Loucy (cell line): Measurements from ENCODE around the gene TRMO.

ENCODE experiments used
- H2AFZ ChIP-seq: fragments of 200-600 bp; sonication (generic); 2 replicates; pipeline ENCODE4 v1.6.0; 2016; ENCODE audit warnings: antibody characterized with exemption, mild to moderate bottlenecking, low read length, moderate library complexity
- H3F3A ChIP-seq: fragments of 200-600 bp; 2 replicates; pipeline ENCODE4 v1.6.0; 2016; ENCODE audit warnings: antibody characterized with exemption, low read depth, mild to moderate bottlenecking
- H3K27me3 ChIP-seq: fragments of 200-600 bp; sonication (generic); 2 replicates; pipeline ENCODE4 v1.6.1; 2014; ENCODE audit warnings: low read length, mild to moderate bottlenecking; ENCODE audit not compliant: insufficient read depth, poor library complexity, severe bottlenecking
- H3K36me3 ChIP-seq: fragments of 200-600 bp; sonication (generic); 2 replicates; pipeline ENCODE4 v1.6.1; 2016; ENCODE audit warnings: low read length; ENCODE audit not compliant: insufficient read depth
- H3K4me1 ChIP-seq: fragments of 200-600 bp; sonication (generic); 2 replicates; pipeline ENCODE4 v1.5.1; 2014; ENCODE audit warnings: low read length, mild to moderate bottlenecking; ENCODE audit not compliant: insufficient read depth, poor library complexity, severe bottlenecking
- H3K4me2 ChIP-seq: fragments of 200-600 bp; sonication (generic); 2 replicates; pipeline ENCODE4 v1.6.0; 2014; ENCODE audit warnings: antibody characterized with exemption, low read length, low read depth, mild to moderate bottlenecking; ENCODE audit not compliant: poor library complexity, severe bottlenecking
- H3K4me3 ChIP-seq: fragments of 200-600 bp; sonication (generic); 2 replicates; pipeline ENCODE4 v1.5.1; 2014; ENCODE audit warnings: low read length, mild to moderate bottlenecking, mixed read lengths; ENCODE audit not compliant: poor library complexity, severe bottlenecking
- H3K79me2 ChIP-seq: fragments of 200-600 bp; sonication (generic); 2 replicates; pipeline ENCODE4 v1.6.1; 2014; ENCODE audit warnings: low read length; ENCODE audit not compliant: insufficient read depth
- H3K9ac ChIP-seq: fragments of 200-600 bp; sonication (generic); 2 replicates; pipeline ENCODE4 v1.6.0; 2014; ENCODE audit warnings: mild to moderate bottlenecking, low read depth, low read length, moderate library complexity; ENCODE audit not compliant: poor library complexity, severe bottlenecking
- H3K9me2 ChIP-seq: fragments of 200-600 bp; sonication (generic); replicated peaks from 2 replicates; pipeline ENCODE4 v1.6.1; 2016; ENCODE audit warnings: low read depth, low read length, mixed read lengths
- H3K9me3 ChIP-seq: fragments of 200-600 bp; sonication (generic); 2 replicates; pipeline ENCODE4 v1.6.1; 2014; ENCODE audit warnings: mild to moderate bottlenecking, antibody characterized with exemption, low read length, low read depth; ENCODE audit not compliant: insufficient read depth
- H4K20me1 ChIP-seq: fragments of 200-600 bp; sonication (generic); 2 replicates; pipeline ENCODE4 v1.6.0; 2014; ENCODE audit warnings: antibody characterized with exemption, low read length, mild to moderate bottlenecking; ENCODE audit not compliant: insufficient read depth, poor library complexity, severe bottlenecking
- EZH2phosphoT487 ChIP-seq: fragments of 200-600 bp; IDR thresholded peaks from 2 replicates; pipeline ENCODE4 v1.6.1; 2018; ENCODE audit warnings: antibody characterized with exemption, mild to moderate bottlenecking, moderate library complexity, borderline replicate concordance
- TF ChIP-seq, protein P1 (sequence below): fragments of 200-600 bp; sonication (generic); conservative IDR thresholded peaks from 2 replicates; pipeline ENCODE4 v1.5.1; 2014; ENCODE audit warnings: mild to moderate bottlenecking, antibody characterized with exemption, low read length

TRMO gene

DNA sequence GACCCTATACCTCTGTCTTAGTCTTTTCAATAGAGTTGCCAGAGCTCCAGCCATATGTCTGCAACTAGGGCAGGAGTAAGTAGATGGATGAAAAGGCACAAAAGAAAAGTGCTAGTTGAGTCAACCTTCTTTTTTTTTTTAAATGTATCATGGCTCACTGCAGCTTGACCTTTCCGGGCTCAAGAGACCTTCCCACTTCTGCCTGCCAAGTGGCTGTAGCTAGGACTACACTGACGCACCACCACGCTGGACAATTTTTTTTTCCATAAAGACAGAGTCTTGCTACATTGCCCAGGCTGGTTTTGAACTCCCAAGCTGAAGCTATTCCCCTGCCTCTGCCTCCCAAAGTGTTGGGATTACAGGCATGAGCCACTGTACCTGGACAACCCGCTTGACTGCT is 42.0 kb downstream of the TRMO start:
- Histone ChIP-seq H3K9me2 (no peaks in the 10 kb centered on the region), H3F3A (no peaks in the 10 kb centered on the region), H4K20me1 (no peaks in the 10 kb centered on the region), H3K9me3 (no peaks in the 10 kb centered on the region), H3K4me3 (no peak overlapping the region), H3K36me3 (no peaks in the 10 kb centered on the region), H3K9ac (no peak overlapping the region), H3K27me3 (no peaks in the 10 kb centered on the region), H2AFZ (no peak overlapping the region), H3K4me1 (no peaks in the 10 kb centered on the region), H3K79me2 (no peaks in the 10 kb centered on the region), H3K4me2 (no peak overlapping the region)
- no peak for TF ChIP-seq EZH2phosphoT487
- TF ChIP-seq, protein P1, sequence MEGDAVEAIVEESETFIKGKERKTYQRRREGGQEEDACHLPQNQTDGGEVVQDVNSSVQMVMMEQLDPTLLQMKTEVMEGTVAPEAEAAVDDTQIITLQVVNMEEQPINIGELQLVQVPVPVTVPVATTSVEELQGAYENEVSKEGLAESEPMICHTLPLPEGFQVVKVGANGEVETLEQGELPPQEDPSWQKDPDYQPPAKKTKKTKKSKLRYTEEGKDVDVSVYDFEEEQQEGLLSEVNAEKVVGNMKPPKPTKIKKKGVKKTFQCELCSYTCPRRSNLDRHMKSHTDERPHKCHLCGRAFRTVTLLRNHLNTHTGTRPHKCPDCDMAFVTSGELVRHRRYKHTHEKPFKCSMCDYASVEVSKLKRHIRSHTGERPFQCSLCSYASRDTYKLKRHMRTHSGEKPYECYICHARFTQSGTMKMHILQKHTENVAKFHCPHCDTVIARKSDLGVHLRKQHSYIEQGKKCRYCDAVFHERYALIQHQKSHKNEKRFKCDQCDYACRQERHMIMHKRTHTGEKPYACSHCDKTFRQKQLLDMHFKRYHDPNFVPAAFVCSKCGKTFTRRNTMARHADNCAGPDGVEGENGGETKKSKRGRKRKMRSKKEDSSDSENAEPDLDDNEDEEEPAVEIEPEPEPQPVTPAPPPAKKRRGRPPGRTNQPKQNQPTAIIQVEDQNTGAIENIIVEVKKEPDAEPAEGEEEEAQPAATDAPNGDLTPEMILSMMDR: no peak

DNA sequence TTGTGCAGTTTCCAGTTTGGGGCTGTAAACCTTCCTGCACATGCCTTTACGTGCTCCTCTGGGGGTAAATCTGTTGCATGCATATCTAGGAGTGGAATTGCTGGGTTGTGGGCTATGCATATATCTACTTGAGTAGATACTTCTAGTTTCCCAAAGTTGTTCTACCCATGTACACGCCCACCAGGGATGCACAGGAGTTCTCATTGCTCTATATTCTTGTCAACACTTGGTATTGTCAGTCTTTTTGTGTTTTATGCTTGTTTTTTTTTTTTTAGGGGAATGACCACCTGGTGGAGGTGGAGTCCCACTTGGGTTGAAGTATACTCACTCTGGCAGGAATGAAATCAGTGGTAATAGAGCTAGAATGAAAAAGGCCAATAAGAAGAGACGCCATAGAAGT is 46.2 kb downstream of the TRMO start:
- no peak overlapping the region for H3K9ac ChIP-seq
- H2AFZ ChIP-seq: no peak overlapping the region
- H3K4me1 ChIP-seq: no peaks in the 10 kb centered on the region
- H4K20me1 ChIP-seq: no peaks in the 10 kb centered on the region
- H3K36me3 ChIP-seq: no peaks in the 10 kb centered on the region
- H3K9me2 ChIP-seq: no peaks in the 10 kb centered on the region
- no peak overlapping the region for H3K4me3 ChIP-seq
- no peaks in the 10 kb centered on the region for H3F3A ChIP-seq
- H3K79me2 ChIP-seq: no peaks in the 10 kb centered on the region
- TF ChIP-seq EZH2phosphoT487: no peak
- TF ChIP-seq, protein P1: no peak
- H3K4me2 ChIP-seq: no peak overlapping the region
- no peaks in the 10 kb centered on the region for H3K9me3 ChIP-seq
- H3K27me3 ChIP-seq: no peaks in the 10 kb centered on the region

DNA sequence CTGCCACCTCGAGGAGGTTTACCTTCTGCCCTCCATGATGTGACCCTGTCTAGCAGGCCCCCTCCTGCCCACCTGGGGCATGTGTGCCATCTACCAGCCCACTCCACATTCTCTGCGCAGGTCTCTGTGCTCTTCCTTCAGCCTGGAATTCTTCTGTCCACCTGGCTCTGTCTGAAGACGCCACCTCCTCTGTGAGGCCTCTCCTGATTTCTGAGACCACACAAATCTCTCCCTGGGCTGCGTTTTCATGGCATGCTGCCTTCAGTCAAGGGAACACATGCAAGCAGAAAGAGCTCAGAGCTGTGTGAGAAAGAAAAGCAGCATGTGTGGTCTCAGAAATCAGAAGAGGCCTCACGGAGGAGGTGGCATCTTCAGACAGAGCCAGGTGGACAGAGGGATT is 47.2 kb downstream of the TRMO start:
- Histone ChIP-seq H3F3A (no peaks in the 10 kb centered on the region), H4K20me1 (no peaks in the 10 kb centered on the region), H3K4me2 (no peak overlapping the region), H3K36me3 (no peaks in the 10 kb centered on the region), H3K9me3 (no peaks in the 10 kb centered on the region), H3K4me3 (no peak overlapping the region), H3K27me3 (no peaks in the 10 kb centered on the region), H3K9ac (no peak overlapping the region), H3K4me1 (no peaks in the 10 kb centered on the region), H3K9me2 (no peaks in the 10 kb centered on the region), H3K79me2 (no peaks in the 10 kb centered on the region), H2AFZ (no peak overlapping the region)
- TF ChIP-seq, protein P1: no peak
- no peak for TF ChIP-seq EZH2phosphoT487
